ENCODE data around the gene DMD.

DMD gene

DNA sequence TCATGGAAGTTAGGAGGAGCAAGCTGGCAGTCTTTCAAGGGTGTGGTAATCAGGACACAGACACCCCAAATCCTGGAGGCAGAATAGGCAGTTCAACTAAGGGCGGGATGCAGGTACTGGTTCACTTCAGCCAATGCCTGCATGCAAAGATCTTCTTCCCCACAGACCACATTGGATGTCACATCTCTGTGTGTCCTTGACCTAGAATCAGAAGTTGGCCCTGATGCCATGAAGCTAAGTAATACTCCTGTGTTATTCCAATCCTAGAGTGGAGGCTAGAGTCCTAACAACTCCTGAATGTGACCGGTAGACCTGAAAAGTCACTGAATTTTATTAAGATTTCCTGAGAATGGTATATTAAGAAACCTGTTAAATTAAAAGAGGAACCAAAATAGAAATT, 165.5 kb downstream of the DMD start:
- Histone ChIP-seq H2AFZ (ENCODE audit: low read length, unreplicated experiment) (no peak overlapping the region), H3K27ac (ENCODE audit: low read depth, low read length) (no peak overlapping the region), H3K4me1 (ENCODE audit: control insufficient read depth, insufficient read depth, low read length, unreplicated experiment) (no peaks in the 10 kb centered on the region), H3K36me3 (ENCODE audit: insufficient read depth, low read length) (no peaks in the 10 kb centered on the region), H3K27me3 (ENCODE audit: insufficient read depth, low read length) (no peaks in the 10 kb centered on the region), H3K79me2 (ENCODE audit: control insufficient read depth, insufficient read depth, low read length, unreplicated experiment) (no peaks in the 10 kb centered on the region), H3K4me3 (ENCODE audit: low read depth, low read length) (no peak overlapping the region)

DNA sequence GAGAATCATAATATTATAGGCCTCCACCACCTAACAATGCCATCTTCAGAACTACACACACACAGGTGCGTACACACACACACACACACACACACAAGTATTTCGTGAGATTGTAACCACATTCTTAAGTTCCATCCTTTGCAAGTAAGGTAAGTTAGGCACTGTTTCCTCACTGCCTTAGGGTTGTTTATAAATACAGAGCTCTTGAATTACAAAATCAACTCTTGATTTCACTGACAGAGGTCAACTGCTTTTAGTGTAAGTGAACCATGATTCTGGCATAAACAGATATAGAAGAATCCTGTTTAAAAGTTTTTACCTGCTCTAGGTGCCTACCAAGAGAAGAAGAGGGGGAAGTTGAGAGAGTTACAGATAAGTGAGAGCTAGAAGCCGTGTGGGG, 166.1 kb downstream of the DMD start:
- Histone ChIP-seq H3K36me3 (ENCODE audit: insufficient read depth, low read length) (no peaks in the 10 kb centered on the region), H3K4me3 (ENCODE audit: low read depth, low read length) (no peak overlapping the region), H3K27me3 (ENCODE audit: insufficient read depth, low read length) (no peaks in the 10 kb centered on the region), H3K79me2 (ENCODE audit: control insufficient read depth, insufficient read depth, low read length, unreplicated experiment) (no peaks in the 10 kb centered on the region), H3K27ac (ENCODE audit: low read depth, low read length) (no peak overlapping the region), H3K4me1 (ENCODE audit: control insufficient read depth, insufficient read depth, low read length, unreplicated experiment) (no peaks in the 10 kb centered on the region), H2AFZ (ENCODE audit: low read length, unreplicated experiment) (no peak overlapping the region)

DNA sequence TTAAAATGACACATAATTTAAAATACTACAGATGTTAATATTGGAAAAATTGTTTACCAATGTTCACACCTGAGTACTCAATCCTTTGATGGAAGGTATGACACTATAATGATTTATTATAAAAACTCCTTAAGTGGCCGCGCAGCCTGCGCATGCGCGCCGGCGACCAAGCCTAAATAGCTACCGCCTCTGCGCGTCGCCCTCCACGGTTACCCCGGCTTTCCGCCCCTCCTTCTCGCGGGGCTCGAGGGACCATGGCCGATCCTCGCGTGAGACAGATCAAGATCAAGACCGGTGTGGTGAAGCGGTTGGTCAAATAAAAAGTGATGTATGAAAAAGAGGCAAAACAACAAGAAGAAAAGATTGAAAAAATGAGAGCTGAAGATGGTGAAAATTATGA, 170.2 kb downstream of the DMD start:
- no peak overlapping the region for H3K4me3 ChIP-seq (ENCODE audit: low read depth, low read length)
- H2AFZ ChIP-seq (ENCODE audit: low read length, unreplicated experiment), result no peak overlapping the region
- no peaks in the 10 kb centered on the region for H3K36me3 ChIP-seq (ENCODE audit: insufficient read depth, low read length)
- H3K4me1 ChIP-seq (ENCODE audit: control insufficient read depth, insufficient read depth, low read length, unreplicated experiment), result no peaks in the 10 kb centered on the region
- H3K27ac ChIP-seq (ENCODE audit: low read depth, low read length), result no peak overlapping the region
- no peaks in the 10 kb centered on the region for H3K27me3 ChIP-seq (ENCODE audit: insufficient read depth, low read length)
- H3K79me2 ChIP-seq (ENCODE audit: control insufficient read depth, insufficient read depth, low read length, unreplicated experiment), result no peaks in the 10 kb centered on the region

DNA sequence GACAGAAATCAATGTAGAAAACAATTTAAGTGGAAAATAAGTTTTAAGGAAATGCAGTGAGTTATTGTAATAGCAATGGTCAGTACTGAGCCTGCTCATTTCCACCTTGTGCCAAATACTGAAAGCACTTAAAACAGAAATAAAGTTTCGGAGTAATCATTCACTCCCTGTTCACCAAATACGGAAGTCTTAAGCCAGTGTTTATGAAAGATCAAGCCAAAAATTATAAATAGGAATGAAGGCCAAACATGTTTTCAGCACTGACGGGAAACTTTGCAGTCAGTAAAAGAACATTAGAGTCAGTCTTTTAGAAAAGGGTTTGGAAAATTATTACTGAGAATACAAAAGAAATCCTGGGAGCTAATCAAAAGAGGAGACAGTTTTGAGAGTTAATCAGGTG, 178.6 kb downstream of the DMD start:
- Histone ChIP-seq H3K79me2 (ENCODE audit: control insufficient read depth, insufficient read depth, low read length, unreplicated experiment) (no peaks in the 10 kb centered on the region), H2AFZ (ENCODE audit: low read length, unreplicated experiment) (no peak overlapping the region), H3K36me3 (ENCODE audit: insufficient read depth, low read length) (no peaks in the 10 kb centered on the region), H3K4me1 (ENCODE audit: control insufficient read depth, insufficient read depth, low read length, unreplicated experiment) (no peaks in the 10 kb centered on the region), H3K27me3 (ENCODE audit: insufficient read depth, low read length) (no peaks in the 10 kb centered on the region), H3K27ac (ENCODE audit: low read depth, low read length) (no peak overlapping the region), H3K4me3 (ENCODE audit: low read depth, low read length) (no peak overlapping the region)

DNA sequence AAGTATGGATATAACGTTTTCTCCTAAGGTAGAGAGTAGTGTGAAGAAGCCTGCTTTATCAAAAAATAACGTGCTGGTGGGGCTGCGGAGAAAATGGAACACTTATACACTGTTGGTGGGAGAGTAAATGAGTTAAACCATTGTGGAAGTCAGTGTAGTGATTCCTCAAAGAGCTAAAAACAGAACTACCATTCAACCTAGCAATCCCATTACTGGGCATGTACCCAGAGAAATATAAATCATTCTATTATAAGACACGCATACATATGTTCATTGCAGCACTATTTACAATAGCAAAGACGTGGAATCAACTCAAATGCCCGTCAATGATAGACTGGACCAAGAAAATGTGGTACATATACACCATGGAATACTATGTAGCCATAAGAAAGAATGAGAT, 196.4 kb downstream of the DMD start:
- Histone ChIP-seq H3K4me1 (ENCODE audit: control insufficient read depth, insufficient read depth, low read length, unreplicated experiment) (no peaks in the 10 kb centered on the region), H3K27me3 (ENCODE audit: insufficient read depth, low read length) (no peaks in the 10 kb centered on the region), H3K4me3 (ENCODE audit: low read depth, low read length) (no peak overlapping the region)

DNA sequence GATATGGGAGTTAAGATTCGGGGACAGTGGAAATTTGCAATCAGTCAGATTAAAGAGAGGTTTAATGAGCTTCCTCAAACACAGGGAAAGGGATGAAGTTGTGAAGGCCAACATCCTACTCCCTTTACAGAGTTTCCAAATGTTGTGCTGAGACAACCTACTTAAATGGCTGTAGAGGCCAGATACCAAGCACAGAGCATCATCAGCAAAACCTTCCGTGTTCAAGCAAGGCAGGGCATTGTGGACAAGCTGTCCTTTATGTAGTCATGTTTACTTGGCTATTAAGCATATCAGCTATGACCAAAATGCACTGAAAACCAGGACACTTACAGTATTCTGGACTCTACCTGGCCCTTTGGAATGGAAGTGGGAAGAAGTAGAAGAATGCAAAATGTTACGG, 197.3 kb downstream of the DMD start:
- no peak overlapping the region for H2AFZ ChIP-seq (ENCODE audit: low read length, unreplicated experiment)
- no peaks in the 10 kb centered on the region for H3K79me2 ChIP-seq (ENCODE audit: control insufficient read depth, insufficient read depth, low read length, unreplicated experiment)
- no peak overlapping the region for H3K4me3 ChIP-seq (ENCODE audit: low read depth, low read length)
- no peaks in the 10 kb centered on the region for H3K27me3 ChIP-seq (ENCODE audit: insufficient read depth, low read length)
- no peak overlapping the region for H3K27ac ChIP-seq (ENCODE audit: low read depth, low read length)
- H3K36me3 ChIP-seq (ENCODE audit: insufficient read depth, low read length), result no peaks in the 10 kb centered on the region
- no peaks in the 10 kb centered on the region for H3K4me1 ChIP-seq (ENCODE audit: control insufficient read depth, insufficient read depth, low read length, unreplicated experiment)

More for the DNA sequence above, 196.4 kb downstream of the DMD start:
- Histone ChIP-seq H3K27ac (ENCODE audit: low read depth, low read length) (no peak overlapping the region), H3K36me3 (ENCODE audit: insufficient read depth, low read length) (no peaks in the 10 kb centered on the region), H2AFZ (ENCODE audit: low read length, unreplicated experiment) (no peak overlapping the region), H3K79me2 (ENCODE audit: control insufficient read depth, insufficient read depth, low read length, unreplicated experiment) (no peaks in the 10 kb centered on the region)

DNA sequence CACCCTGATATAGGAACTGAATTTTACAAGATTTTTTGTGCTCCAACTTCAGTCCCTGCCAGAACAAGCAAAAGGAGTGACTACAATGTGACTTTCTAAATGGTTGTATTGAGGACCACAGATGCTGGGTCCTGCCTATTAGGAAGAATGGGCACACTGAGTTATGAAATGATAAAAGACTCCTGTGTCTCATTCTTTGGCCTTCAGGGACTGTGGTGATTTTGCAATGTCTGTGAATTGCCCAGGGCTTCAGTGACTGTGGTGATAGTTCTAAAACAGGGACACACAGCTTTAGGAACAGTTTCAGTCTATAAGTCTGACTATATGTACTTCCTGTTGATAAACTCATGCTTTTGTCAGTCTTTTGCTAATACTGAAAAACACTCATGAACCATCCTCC, 210.2 kb downstream of the DMD start:
- H2AFZ ChIP-seq (ENCODE audit: low read length, unreplicated experiment), result no peak overlapping the region
- H3K4me3 ChIP-seq (ENCODE audit: low read depth, low read length), result no peak overlapping the region
- no peaks in the 10 kb centered on the region for H3K79me2 ChIP-seq (ENCODE audit: control insufficient read depth, insufficient read depth, low read length, unreplicated experiment)
- H3K27me3 ChIP-seq (ENCODE audit: insufficient read depth, low read length), result no peaks in the 10 kb centered on the region
- no peak overlapping the region for H3K27ac ChIP-seq (ENCODE audit: low read depth, low read length)
- H3K36me3 ChIP-seq (ENCODE audit: insufficient read depth, low read length), result no peaks in the 10 kb centered on the region
- no peaks in the 10 kb centered on the region for H3K4me1 ChIP-seq (ENCODE audit: control insufficient read depth, insufficient read depth, low read length, unreplicated experiment)

DNA sequence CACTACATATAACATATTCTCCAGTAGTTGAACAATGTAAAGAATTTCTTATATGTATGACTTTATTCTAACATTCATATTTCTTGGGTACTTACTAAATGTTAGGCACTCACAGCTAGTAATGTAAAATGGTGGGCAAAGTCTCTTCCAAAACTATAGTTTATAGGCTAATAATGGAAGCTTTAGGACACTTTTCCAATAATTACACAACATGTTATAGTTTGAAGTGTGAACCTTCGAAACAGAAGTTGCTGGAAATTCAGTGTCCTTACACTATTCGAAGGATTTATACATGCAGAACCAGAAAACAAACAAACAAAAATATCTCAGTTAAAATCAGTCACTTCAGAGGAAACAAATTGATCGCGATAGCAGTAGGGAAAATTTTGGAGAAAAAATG, 212.6 kb downstream of the DMD start:
- Histone ChIP-seq H3K4me1 (ENCODE audit: control insufficient read depth, insufficient read depth, low read length, unreplicated experiment) (no peaks in the 10 kb centered on the region), H3K36me3 (ENCODE audit: insufficient read depth, low read length) (no peaks in the 10 kb centered on the region), H3K79me2 (ENCODE audit: control insufficient read depth, insufficient read depth, low read length, unreplicated experiment) (no peaks in the 10 kb centered on the region), H3K27ac (ENCODE audit: low read depth, low read length) (no peak overlapping the region), H3K27me3 (ENCODE audit: insufficient read depth, low read length) (no peaks in the 10 kb centered on the region), H3K4me3 (ENCODE audit: low read depth, low read length) (no peak overlapping the region), H2AFZ (ENCODE audit: low read length, unreplicated experiment) (no peak overlapping the region)

DNA sequence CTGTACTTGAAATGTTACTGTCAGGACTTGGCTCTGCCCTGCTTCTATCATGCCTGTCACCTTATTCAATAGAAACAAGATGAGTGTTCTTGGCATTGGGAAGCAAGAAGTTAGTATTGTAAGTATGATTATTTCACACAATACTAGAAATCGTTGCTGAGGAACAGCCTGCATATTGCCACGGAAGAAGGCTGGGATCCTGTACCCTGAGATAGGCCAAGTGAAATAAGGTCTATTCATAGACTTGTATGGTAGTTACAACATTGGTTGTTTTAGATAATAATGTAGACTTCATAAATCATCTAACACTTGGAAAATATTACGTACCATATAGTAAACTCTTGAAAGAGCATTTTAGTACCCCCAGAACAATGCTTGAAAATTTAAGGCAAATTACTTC, 215.9 kb downstream of the DMD start:
- Histone ChIP-seq H3K4me1 (ENCODE audit: control insufficient read depth, insufficient read depth, low read length, unreplicated experiment) (no peaks in the 10 kb centered on the region), H3K79me2 (ENCODE audit: control insufficient read depth, insufficient read depth, low read length, unreplicated experiment) (no peaks in the 10 kb centered on the region)

DNA sequence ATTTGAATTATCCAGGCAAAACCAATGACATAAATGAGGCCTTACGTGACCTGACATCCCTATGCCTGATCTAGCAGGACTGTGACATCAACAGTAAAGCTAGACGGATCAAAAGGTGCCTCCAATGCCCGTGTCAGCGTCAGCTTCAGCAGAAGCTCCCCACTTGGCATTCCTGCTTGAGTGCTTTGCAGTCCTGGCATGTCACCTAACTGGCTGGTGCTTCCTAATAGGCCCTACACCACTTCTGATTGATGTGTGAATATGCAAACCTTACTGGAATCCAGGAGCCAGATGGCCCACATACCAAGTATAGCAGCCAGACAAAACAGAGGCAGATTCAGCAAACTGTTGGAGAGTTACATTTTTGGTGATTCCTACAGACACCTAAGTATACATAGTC, 224.2 kb downstream of the DMD start:
- H3K27me3 ChIP-seq (ENCODE audit: insufficient read depth, low read length), result no peaks in the 10 kb centered on the region
- H3K4me3 ChIP-seq (ENCODE audit: low read depth, low read length), result no peak overlapping the region
- H3K79me2 ChIP-seq (ENCODE audit: control insufficient read depth, insufficient read depth, low read length, unreplicated experiment), result no peaks in the 10 kb centered on the region
- H3K4me1 ChIP-seq (ENCODE audit: control insufficient read depth, insufficient read depth, low read length, unreplicated experiment), result no peaks in the 10 kb centered on the region
- H2AFZ ChIP-seq (ENCODE audit: low read length, unreplicated experiment), result no peak overlapping the region
- H3K27ac ChIP-seq (ENCODE audit: low read depth, low read length), result no peak overlapping the region
- H3K36me3 ChIP-seq (ENCODE audit: insufficient read depth, low read length), result no peaks in the 10 kb centered on the region

More for the DNA sequence above, 215.9 kb downstream of the DMD start:
- Histone ChIP-seq H2AFZ (ENCODE audit: low read length, unreplicated experiment) (no peak overlapping the region), H3K36me3 (ENCODE audit: insufficient read depth, low read length) (no peaks in the 10 kb centered on the region), H3K27ac (ENCODE audit: low read depth, low read length) (no peak overlapping the region), H3K4me3 (ENCODE audit: low read depth, low read length) (no peak overlapping the region), H3K27me3 (ENCODE audit: insufficient read depth, low read length) (no peaks in the 10 kb centered on the region)

DNA sequence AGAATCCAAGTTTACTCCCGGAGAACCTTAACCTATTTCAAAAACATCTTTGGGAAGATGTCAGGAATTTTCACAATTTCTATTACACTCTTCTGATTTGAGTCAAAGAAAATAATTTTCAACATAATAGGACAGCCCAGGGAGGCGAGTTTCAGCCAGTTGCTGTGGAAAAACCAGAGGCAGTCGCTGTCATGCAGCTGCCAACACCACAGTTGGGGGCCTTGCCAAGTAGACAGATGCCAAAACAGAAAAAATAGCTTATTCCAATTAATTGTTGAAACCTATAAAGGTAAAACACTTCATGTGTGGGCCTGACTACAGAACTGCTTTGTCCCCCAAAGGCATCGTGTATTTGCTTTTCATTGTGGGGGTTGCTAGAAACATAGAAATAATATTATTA, 225.8 kb downstream of the DMD start:
- Histone ChIP-seq H3K27ac (ENCODE audit: low read depth, low read length) (no peak overlapping the region), H3K36me3 (ENCODE audit: insufficient read depth, low read length) (no peaks in the 10 kb centered on the region), H3K79me2 (ENCODE audit: control insufficient read depth, insufficient read depth, low read length, unreplicated experiment) (no peaks in the 10 kb centered on the region), H3K4me3 (ENCODE audit: low read depth, low read length) (no peak overlapping the region), H3K27me3 (ENCODE audit: insufficient read depth, low read length) (no peaks in the 10 kb centered on the region), H3K4me1 (ENCODE audit: control insufficient read depth, insufficient read depth, low read length, unreplicated experiment) (no peaks in the 10 kb centered on the region), H2AFZ (ENCODE audit: low read length, unreplicated experiment) (no peak overlapping the region)
